AG09319 (cell line): ENCODE results near the gene BRICD5.

Source experiments
- DNase-seq: peaks from one replicate; pipeline ENCODE4 v3.0.0-alpha.2; 2010; ENCODE audit warnings: low read depth; ENCODE audit errors: extremely low read depth
- TF ChIP-seq, protein P1 (sequence below): IDR thresholded peaks from 2 replicates; pipeline ENCODE4 v1.5.1; 2011; ENCODE audit warnings: low read depth, mild to moderate bottlenecking, inconsistent platforms, low read length, moderate library complexity

BRICD5 gene

GRCh38 chr16:2236337-2237101 is 25.9 kb upstream of the BRICD5 start, which contains the start of gene DNASE1L2:
Gene DNASE1L2 (plus strand): TSS chr16:2236444. CDS start chr16:2236817, 373 bp downstream.
- no peak for DNase-seq
- TF ChIP-seq, protein P1, sequence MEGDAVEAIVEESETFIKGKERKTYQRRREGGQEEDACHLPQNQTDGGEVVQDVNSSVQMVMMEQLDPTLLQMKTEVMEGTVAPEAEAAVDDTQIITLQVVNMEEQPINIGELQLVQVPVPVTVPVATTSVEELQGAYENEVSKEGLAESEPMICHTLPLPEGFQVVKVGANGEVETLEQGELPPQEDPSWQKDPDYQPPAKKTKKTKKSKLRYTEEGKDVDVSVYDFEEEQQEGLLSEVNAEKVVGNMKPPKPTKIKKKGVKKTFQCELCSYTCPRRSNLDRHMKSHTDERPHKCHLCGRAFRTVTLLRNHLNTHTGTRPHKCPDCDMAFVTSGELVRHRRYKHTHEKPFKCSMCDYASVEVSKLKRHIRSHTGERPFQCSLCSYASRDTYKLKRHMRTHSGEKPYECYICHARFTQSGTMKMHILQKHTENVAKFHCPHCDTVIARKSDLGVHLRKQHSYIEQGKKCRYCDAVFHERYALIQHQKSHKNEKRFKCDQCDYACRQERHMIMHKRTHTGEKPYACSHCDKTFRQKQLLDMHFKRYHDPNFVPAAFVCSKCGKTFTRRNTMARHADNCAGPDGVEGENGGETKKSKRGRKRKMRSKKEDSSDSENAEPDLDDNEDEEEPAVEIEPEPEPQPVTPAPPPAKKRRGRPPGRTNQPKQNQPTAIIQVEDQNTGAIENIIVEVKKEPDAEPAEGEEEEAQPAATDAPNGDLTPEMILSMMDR, result no peak; the same call in 1 of the 2 replicates

DNA sequence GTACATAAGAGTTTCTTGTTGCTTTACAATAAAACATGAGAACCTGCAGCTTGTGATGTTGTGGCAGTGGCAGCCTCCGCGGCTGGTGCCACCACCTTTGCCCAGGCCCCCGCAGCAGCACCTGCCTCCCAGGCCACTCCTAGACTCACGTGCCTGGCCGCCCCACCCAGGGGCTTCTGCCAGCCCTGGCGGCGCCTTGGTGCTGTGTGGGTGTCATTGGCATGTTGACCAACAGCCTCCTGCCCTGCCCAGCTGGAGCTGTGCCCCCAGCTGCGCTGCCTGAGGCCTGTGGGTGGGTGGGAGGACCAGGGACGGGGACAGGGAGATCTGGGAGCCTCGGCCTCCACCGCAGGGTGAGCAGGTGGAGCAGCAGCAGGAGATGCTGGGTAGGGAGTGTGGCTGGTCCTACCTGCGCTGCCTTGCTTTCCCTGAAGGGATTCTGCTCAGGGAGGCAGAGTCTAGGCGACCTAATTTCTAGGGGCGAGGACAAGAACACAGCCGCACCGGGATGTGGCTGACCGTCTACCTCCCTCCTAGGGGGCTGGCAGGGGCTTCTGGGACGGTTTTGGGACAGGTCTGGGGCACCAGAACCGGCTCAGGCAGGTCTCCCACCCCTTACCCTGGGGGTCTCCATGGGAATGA is 25.2 kb upstream of the BRICD5 start:
- DNase-seq, result no peak
- TF ChIP-seq, protein P1, result no peak

GRCh38 chr16:2235234-2235651 is 24.6 kb upstream of the BRICD5 start:
- TF ChIP-seq, protein P1, result no peak
- no peak for DNase-seq

- DNase-seq, result no peak
- TF ChIP-seq, protein P1, result no peak
Measured at GRCh38 chr16:2234813-2235170, 24.1 kb upstream of the BRICD5 start.

DNA sequence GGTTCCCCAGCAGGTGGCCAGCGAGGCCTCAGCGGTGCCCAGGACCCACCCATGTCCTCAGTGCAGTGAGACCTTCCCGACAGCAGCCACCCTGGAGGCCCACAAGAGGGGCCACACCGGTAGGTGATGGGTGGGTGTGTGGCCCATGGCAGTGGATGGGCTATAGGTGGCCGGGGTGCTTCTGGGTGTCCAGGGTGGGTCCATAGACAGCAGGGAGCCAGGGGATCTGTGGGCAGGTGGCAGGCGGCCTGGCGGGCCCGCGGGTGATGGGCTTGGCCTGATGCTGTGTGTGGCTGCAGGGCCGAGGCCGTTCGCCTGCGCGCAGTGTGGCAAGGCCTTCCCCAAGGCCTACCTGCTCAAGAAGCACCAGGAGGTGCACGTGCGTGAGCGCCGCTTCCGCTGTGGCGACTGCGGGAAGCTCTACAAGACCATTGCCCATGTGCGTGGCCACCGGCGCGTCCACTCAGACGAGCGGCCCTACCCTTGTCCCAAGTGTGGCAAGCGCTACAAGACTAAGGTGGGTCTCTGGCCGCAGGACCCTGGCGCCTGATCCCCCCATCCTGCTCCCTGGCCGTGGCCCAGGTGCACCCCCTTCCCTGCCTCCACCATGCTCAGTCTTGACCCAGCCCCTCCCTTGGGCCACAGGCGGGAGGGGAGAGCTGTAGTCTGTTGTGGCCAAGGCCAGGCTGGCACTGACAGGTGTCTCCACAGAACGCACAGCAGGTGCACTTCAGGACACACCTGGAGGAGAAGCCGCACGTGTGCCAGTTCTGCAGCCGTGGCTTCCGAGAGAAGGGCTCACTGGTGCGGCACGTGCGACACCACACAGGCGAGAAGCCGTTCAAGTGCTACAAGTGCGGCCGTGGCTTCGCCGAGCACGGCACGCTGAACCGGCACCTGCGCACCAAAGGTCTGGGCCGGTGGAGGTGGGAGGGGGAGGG is 23.5 kb upstream of the BRICD5 start:
- no peak for DNase-seq
- TF ChIP-seq, protein P1, result no peak

DNA sequence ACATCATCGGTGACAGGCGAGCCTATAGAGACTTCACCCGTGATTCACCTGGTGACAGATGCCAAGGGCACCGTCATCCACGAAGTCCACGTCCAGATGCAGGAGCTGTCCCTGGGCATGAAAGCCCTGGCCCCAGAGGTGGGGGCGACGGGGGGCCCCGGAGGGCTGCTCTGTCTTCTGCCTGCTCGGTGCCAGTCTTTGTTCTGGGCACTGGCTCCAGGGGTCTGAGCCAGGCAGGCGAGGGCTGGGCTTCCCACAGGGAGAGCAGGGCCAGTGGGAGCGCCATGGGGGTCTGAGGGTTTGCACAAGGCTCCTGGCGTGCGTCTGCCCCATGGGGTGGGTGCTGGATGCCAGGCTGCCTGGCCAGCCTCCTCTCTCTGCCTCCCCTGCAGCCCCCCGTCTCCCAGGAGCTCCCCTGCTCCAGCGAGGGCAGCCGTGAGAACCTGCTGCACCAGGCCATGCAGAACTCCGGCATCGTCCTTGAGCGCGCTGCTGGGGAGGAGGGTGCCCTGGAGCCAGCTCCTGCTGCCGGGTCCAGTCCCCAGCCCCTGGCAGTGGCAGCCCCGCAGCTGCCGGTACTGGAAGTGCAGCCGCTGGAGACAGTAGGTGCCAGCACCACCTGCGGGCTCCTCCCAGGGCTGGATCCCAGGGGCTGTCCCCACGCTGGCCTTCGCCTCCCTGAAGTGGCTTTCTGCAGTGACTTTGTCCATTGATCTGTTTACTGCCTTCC is 22.5 kb upstream of the BRICD5 start:
- TF ChIP-seq, protein P1, result no peak
- DNase-seq, result no peak
